HepG2 (cell line): ENCODE measurements around the gene DTNB. TPM values are rescaled to one million over a fixed set of nuclear protein-coding genes. Genes with fewer than 3 reads are reported as not detected.
A peak's percentile ranks its signal among the peaks of the same experiment; 100 is the strongest.

Experiments
- CENPT ChIP-seq: sonication (generic); formaldehyde crosslinking; IDR thresholded peaks from 2 replicates; pipeline ENCODE4 v1.8.0; 2022; ENCODE audit warnings: low read depth, mild to moderate bottlenecking, moderate library complexity, missing genetic modification reagents
- ERF ChIP-seq: IDR thresholded peaks from 2 replicates; pipeline ENCODE4 v1.6.1; 2018; ENCODE audit warnings: missing biosample characterization, missing genetic modification reagents
- FOXP1 ChIP-seq, 2 experiments: fragments of 450-650 bp in 1 of 2; IDR thresholded peaks; 2 replicates each; pipeline ENCODE4 v1.6.1; 2017 to 2018; ENCODE audit warnings: antibody characterized with exemption in 1 of 2
- KDM5B ChIP-seq: sonication (generic); formaldehyde crosslinking; IDR thresholded peaks from 2 replicates; pipeline ENCODE4 v1.4.0; 2020; ENCODE audit warnings: missing genetic modification reagents, mild to moderate bottlenecking, borderline replicate concordance
- RFXAP ChIP-seq: sonication (generic); formaldehyde crosslinking; IDR thresholded peaks from 2 replicates; pipeline ENCODE4 v1.4.0; 2020; ENCODE audit warnings: missing genetic modification reagents, borderline replicate concordance
- TBL1XR1 ChIP-seq: fragments of 150-350 bp; IDR thresholded peaks from 2 replicates; pipeline ENCODE4 v1.6.1; 2014; ENCODE audit warnings: borderline replicate concordance, low read length; ENCODE audit not compliant: partially characterized antibody
- ZNF224 ChIP-seq: sonication (generic); formaldehyde crosslinking; IDR thresholded peaks from 2 replicates; pipeline ENCODE4 v1.5.0; 2020; ENCODE audit warnings: mild to moderate bottlenecking, missing genetic modification reagents
- ZSCAN9 ChIP-seq: IDR thresholded peaks from 2 replicates; pipeline ENCODE4 v1.6.1; 2016; ENCODE audit warnings: borderline replicate concordance
- polyA plus RNA-seq, 8 experiments: library from polyadenylated mRNA; depleted of rRNA in 3 of 8; stranded (reverse) in 7 of 8; unstranded in 1 of 8; fragments of >200 nt; fragmentation: Illumina TruSeq in 4 of 8; extraction: Trizol in 4 of 8; gene quantifications; 2 replicates each; pipeline versions ENCODE4 v1.2.1 to v1.2.3, GENCODE V29; 2011 to 2016; ENCODE audit warnings: low read depth in 4 of 8, missing spikeins in 1 of 8, mixed read lengths in 1 of 8; ENCODE audit not compliant: insufficient read depth in 1 of 8
- total RNA-seq, 5 experiments: library from RNA; depleted of rRNA; stranded (reverse); fragments of >200 nt; fragmentation: Illumina TruSeq; extraction: Trizol; gene quantifications; 2 replicates each; pipeline ENCODE4 v1.2.3, GENCODE V29; 2016; ENCODE audit warnings: low read depth in 1 of 5
- TF ChIP-seq, protein P1 (sequence below): sonication (generic); formaldehyde crosslinking; IDR thresholded peaks from 2 replicates; pipeline ENCODE4 v1.5.0; 2020; ENCODE audit warnings: missing genetic modification reagents
- TF ChIP-seq, protein P2 (sequence below): sonication (generic); formaldehyde crosslinking; IDR thresholded peaks from 2 replicates; pipeline ENCODE4 v1.4.0; 2020; ENCODE audit warnings: low read depth, mild to moderate bottlenecking, missing genetic modification reagents
- TF ChIP-seq, protein P3 (sequence below): IDR thresholded peaks from 2 replicates; pipeline ENCODE4 v1.6.1; 2018; ENCODE audit warnings: missing genetic modification reagents
- TF ChIP-seq, protein P4 (sequence below): IDR thresholded peaks from 2 replicates; pipeline ENCODE4 v1.6.1; 2016; ENCODE audit warnings: control low read depth
- TF ChIP-seq, protein P5 (sequence below): sonication (generic); formaldehyde crosslinking; IDR thresholded peaks from 2 replicates; pipeline ENCODE4 v1.4.0; 2020; ENCODE audit warnings: missing genetic modification reagents
- TF ChIP-seq, protein P6 (sequence below): sonication (generic); formaldehyde crosslinking; IDR thresholded peaks from 2 replicates; pipeline ENCODE4 v1.4.0; 2020; ENCODE audit warnings: missing genetic modification reagents, borderline replicate concordance
- TF ChIP-seq, protein P7 (sequence below): IDR thresholded peaks from 2 replicates; pipeline ENCODE4 v1.6.1; 2016; ENCODE audit warnings: mild to moderate bottlenecking

Gene DTNB
- total and polyA plus RNA-seq, 2 of the 13 experiments (the other 11 are each of a cell fraction or from before 2014, with no cell fraction given): 14.4 to 23.9 TPM

DNA sequence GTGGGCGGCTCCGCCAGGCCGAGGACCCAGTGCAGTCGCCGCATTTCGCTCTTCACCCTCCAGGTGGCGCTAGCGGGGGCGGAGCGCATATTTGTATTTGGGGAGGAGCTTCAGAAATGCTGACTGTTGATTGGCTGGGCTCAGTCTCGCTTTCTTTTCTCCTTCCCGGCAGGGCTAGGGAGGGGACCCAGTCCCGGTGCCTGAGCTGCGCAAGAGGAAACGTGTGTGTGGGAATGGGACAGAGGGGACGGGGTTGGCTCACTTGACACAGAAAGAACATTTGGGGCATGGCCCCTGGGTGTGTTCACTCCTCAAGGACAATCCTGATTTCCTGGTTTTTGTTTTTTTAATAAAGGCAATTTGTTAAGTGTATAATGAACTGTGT, 311.3 kb downstream of the DTNB start (continued):
- TF ChIP-seq, protein P1, sequence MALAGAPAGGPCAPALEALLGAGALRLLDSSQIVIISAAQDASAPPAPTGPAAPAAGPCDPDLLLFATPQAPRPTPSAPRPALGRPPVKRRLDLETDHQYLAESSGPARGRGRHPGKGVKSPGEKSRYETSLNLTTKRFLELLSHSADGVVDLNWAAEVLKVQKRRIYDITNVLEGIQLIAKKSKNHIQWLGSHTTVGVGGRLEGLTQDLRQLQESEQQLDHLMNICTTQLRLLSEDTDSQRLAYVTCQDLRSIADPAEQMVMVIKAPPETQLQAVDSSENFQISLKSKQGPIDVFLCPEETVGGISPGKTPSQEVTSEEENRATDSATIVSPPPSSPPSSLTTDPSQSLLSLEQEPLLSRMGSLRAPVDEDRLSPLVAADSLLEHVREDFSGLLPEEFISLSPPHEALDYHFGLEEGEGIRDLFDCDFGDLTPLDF: no peak
- TF ChIP-seq, protein P2, sequence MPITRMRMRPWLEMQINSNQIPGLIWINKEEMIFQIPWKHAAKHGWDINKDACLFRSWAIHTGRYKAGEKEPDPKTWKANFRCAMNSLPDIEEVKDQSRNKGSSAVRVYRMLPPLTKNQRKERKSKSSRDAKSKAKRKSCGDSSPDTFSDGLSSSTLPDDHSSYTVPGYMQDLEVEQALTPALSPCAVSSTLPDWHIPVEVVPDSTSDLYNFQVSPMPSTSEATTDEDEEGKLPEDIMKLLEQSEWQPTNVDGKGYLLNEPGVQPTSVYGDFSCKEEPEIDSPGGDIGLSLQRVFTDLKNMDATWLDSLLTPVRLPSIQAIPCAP (CRISPR knock-in tag): peak; percentile 39; the same call in 1 of the 2 replicates
- TF ChIP-seq, protein P3, sequence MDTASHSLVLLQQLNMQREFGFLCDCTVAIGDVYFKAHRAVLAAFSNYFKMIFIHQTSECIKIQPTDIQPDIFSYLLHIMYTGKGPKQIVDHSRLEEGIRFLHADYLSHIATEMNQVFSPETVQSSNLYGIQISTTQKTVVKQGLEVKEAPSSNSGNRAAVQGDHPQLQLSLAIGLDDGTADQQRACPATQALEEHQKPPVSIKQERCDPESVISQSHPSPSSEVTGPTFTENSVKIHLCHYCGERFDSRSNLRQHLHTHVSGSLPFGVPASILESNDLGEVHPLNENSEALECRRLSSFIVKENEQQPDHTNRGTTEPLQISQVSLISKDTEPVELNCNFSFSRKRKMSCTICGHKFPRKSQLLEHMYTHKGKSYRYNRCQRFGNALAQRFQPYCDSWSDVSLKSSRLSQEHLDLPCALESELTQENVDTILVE (CRISPR knock-in tag): peak; percentile 66; the same call in 1 of the 2 replicates
- TF ChIP-seq, protein P4, sequence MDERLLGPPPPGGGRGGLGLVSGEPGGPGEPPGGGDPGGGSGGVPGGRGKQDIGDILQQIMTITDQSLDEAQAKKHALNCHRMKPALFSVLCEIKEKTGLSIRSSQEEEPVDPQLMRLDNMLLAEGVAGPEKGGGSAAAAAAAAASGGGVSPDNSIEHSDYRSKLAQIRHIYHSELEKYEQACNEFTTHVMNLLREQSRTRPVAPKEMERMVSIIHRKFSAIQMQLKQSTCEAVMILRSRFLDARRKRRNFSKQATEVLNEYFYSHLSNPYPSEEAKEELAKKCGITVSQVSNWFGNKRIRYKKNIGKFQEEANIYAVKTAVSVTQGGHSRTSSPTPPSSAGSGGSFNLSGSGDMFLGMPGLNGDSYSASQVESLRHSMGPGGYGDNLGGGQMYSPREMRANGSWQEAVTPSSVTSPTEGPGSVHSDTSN (CRISPR knock-in tag): no peak
- TF ChIP-seq KDM5B (no peak), ZSCAN9 (CRISPR knock-in tag) (peak; percentile 70), ERF (CRISPR knock-in tag) (peak; percentile 84), TBL1XR1 (no peak), CENPT (no peak), RFXAP (CRISPR knock-in tag) (peak; percentile 71; the same call in 1 of the 2 replicates), ZNF224 (CRISPR knock-in tag) (no peak), FOXP1 (IDR thresholded peaks at IDR 0.05) (no peak), FOXP1 (CRISPR knock-in tag; IDR thresholded peaks at IDR 0.05) (0 out of 2 replicates have a peak, but pooled peaks have one; percentile 29)
- TF ChIP-seq, protein P5, sequence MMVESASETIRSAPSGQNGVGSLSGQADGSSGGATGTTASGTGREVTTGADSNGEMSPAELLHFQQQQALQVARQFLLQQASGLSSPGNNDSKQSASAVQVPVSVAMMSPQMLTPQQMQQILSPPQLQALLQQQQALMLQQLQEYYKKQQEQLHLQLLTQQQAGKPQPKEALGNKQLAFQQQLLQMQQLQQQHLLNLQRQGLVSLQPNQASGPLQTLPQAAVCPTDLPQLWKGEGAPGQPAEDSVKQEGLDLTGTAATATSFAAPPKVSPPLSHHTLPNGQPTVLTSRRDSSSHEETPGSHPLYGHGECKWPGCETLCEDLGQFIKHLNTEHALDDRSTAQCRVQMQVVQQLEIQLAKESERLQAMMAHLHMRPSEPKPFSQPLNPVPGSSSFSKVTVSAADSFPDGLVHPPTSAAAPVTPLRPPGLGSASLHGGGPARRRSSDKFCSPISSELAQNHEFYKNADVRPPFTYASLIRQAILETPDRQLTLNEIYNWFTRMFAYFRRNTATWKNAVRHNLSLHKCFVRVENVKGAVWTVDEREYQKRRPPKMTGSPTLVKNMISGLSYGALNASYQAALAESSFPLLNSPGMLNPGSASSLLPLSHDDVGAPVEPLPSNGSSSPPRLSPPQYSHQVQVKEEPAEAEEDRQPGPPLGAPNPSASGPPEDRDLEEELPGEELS: peak; percentile 48
- TF ChIP-seq, protein P6, sequence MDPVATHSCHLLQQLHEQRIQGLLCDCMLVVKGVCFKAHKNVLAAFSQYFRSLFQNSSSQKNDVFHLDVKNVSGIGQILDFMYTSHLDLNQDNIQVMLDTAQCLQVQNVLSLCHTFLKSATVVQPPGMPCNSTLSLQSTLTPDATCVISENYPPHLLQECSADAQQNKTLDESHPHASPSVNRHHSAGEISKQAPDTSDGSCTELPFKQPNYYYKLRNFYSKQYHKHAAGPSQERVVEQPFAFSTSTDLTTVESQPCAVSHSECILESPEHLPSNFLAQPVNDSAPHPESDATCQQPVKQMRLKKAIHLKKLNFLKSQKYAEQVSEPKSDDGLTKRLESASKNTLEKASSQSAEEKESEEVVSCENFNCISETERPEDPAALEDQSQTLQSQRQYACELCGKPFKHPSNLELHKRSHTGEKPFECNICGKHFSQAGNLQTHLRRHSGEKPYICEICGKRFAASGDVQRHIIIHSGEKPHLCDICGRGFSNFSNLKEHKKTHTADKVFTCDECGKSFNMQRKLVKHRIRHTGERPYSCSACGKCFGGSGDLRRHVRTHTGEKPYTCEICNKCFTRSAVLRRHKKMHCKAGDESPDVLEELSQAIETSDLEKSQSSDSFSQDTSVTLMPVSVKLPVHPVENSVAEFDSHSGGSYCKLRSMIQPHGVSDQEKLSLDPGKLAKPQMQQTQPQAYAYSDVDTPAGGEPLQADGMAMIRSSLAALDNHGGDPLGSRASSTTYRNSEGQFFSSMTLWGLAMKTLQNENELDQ (CRISPR knock-in tag): no peak
- TF ChIP-seq, protein P7, sequence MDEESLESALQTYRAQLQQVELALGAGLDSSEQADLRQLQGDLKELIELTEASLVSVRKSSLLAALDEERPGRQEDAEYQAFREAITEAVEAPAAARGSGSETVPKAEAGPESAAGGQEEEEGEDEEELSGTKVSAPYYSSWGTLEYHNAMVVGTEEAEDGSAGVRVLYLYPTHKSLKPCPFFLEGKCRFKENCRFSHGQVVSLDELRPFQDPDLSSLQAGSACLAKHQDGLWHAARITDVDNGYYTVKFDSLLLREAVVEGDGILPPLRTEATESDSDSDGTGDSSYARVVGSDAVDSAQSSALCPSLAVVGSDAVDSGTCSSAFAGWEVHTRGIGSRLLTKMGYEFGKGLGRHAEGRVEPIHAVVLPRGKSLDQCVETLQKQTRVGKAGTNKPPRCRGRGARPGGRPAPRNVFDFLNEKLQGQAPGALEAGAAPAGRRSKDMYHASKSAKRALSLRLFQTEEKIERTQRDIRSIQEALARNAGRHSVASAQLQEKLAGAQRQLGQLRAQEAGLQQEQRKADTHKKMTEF (CRISPR knock-in tag): peak; percentile 60; the same call in 1 of the 2 replicates
